Liver (tissue), 9 donors: ENCODE data around the gene ALKBH5. TPM values are rescaled to one million over a fixed set of nuclear protein-coding genes. Genes with fewer than 3 reads are reported as not detected.

ENCODE experiments used
- DNase-seq: peaks from one replicate; pipeline ENCODE4 v3.0.0-alpha.2; 2017; ENCODE audit warnings: low spot score
- H3K27ac ChIP-seq, 2 donors: one replicate each; pipeline ENCODE4 v1.7.0; 2013; ENCODE audit warnings: inconsistent platforms in 2 of 2, low read length in 2 of 2, control low read depth in 1 of 2, low read depth in 1 of 2, mild to moderate bottlenecking in 1 of 2
- H3K27me3 ChIP-seq, 4 donors: one replicate each; pipeline versions ENCODE4 v1.6.1 to v1.7.0; 2013; ENCODE audit warnings: low read length in 3 of 4, inconsistent platforms in 1 of 4, mild to moderate bottlenecking in 1 of 4, moderate library complexity in 1 of 4; ENCODE audit not compliant: control insufficient read depth in 4 of 4, insufficient read depth in 4 of 4
- H3K36me3 ChIP-seq, 4 donors: one replicate each; pipeline versions ENCODE4 v1.6.1 to v1.7.0; 2013; ENCODE audit warnings: low read length in 3 of 4, mild to moderate bottlenecking in 3 of 4, low read depth in 1 of 4, moderate library complexity in 1 of 4; ENCODE audit not compliant: control insufficient read depth in 4 of 4, insufficient read depth in 3 of 4
- H3K4me1 ChIP-seq, 4 donors: one replicate each; pipeline versions ENCODE4 v1.6.1 to v1.7.0; 2013; ENCODE audit warnings: low read length in 3 of 4, mild to moderate bottlenecking in 3 of 4, moderate library complexity in 1 of 4; ENCODE audit not compliant: control insufficient read depth in 4 of 4, insufficient read depth in 4 of 4
- H3K4me3 ChIP-seq, 3 donors: one replicate each; pipeline versions ENCODE4 v1.6.1 to v1.7.0; 2013; ENCODE audit warnings: low read length in 3 of 3, control low read depth in 1 of 3, low read depth in 1 of 3, mild to moderate bottlenecking in 1 of 3
- H3K9ac ChIP-seq, 2 donors: one replicate each; pipeline ENCODE4 v1.7.0; 2013; ENCODE audit warnings: low read length in 2 of 2, mild to moderate bottlenecking in 2 of 2, moderate library complexity in 2 of 2, control low read depth in 1 of 2, low read depth in 1 of 2
- H3K9me3 ChIP-seq, 4 donors: one replicate each; pipeline versions ENCODE4 v1.6.1 to v1.7.0; 2013; ENCODE audit warnings: low read length in 3 of 4; ENCODE audit not compliant: control insufficient read depth in 4 of 4
- ATF3 ChIP-seq: IDR thresholded peaks from 2 replicates; pipeline ENCODE4 v1.6.1; 2016; ENCODE audit warnings: antibody characterized with exemption
- CTCF ChIP-seq: fragments of 150-350 bp; IDR thresholded peaks from 2 replicates; pipeline ENCODE4 v1.5.1; 2017; ENCODE audit warnings: improper control_type of control experiment, low read depth, low read length; ENCODE audit not compliant: missing input control
- EGR1 ChIP-seq, 2 donors: IDR thresholded peaks; 2 replicates each; pipeline ENCODE4 v1.6.1; 2016 to 2018; ENCODE audit warnings: antibody characterized with exemption in 2 of 2, low read depth in 2 of 2
- FOXA1 ChIP-seq: IDR thresholded peaks from 2 replicates; pipeline ENCODE4 v1.6.1; 2016; ENCODE audit warnings: antibody characterized with exemption
- FOXA2 ChIP-seq: IDR thresholded peaks from 2 replicates; pipeline ENCODE4 v1.6.1; 2016; ENCODE audit warnings: antibody characterized with exemption
- GABPA ChIP-seq, 2 donors: IDR thresholded peaks in 1 of 2; conservative IDR thresholded peaks in 1 of 2; 2 replicates each; pipeline ENCODE4 v1.6.1; 2016; ENCODE audit warnings: antibody characterized with exemption in 2 of 2, mild to moderate bottlenecking in 1 of 2, moderate library complexity in 1 of 2
- HNF4A ChIP-seq, 2 donors: conservative IDR thresholded peaks; 2 replicates each; pipeline ENCODE4 v1.6.1; 2016; ENCODE audit warnings: antibody characterized with exemption in 2 of 2, mild to moderate bottlenecking in 2 of 2
- HNF4G ChIP-seq: IDR thresholded peaks from 2 replicates; pipeline ENCODE4 v1.6.1; 2016; ENCODE audit warnings: antibody characterized with exemption
- JUND ChIP-seq, 2 donors: IDR thresholded peaks; 2 replicates each; pipeline ENCODE4 v1.6.1; 2016; ENCODE audit warnings: antibody characterized with exemption in 2 of 2
- MAX ChIP-seq: IDR thresholded peaks from 2 replicates; pipeline ENCODE4 v1.6.1; 2016; ENCODE audit warnings: antibody characterized with exemption
- NR2F2 ChIP-seq: IDR thresholded peaks from 2 replicates; pipeline ENCODE4 v1.6.1; 2016; ENCODE audit warnings: antibody characterized with exemption
- RAD21 ChIP-seq, 2 donors: IDR thresholded peaks; 2 replicates each; pipeline ENCODE4 v1.6.1; 2016; ENCODE audit warnings: antibody characterized with exemption in 2 of 2, mild to moderate bottlenecking in 2 of 2
- REST ChIP-seq: IDR thresholded peaks from 2 replicates; pipeline ENCODE4 v1.6.1; 2016; ENCODE audit warnings: antibody characterized with exemption, mild to moderate bottlenecking
- RXRA ChIP-seq, 2 donors: IDR thresholded peaks; 2 replicates each; pipeline ENCODE4 v1.6.1; 2017 to 2018; ENCODE audit warnings: antibody characterized with exemption in 2 of 2, mild to moderate bottlenecking in 1 of 2
- SP1 ChIP-seq: IDR thresholded peaks from 2 replicates; pipeline ENCODE4 v1.6.1; 2018; ENCODE audit warnings: antibody characterized with exemption, mild to moderate bottlenecking
- TAF1 ChIP-seq: conservative IDR thresholded peaks from 2 replicates; pipeline ENCODE4 v1.6.1; 2016; ENCODE audit warnings: antibody characterized with exemption, mild to moderate bottlenecking
- YY1 ChIP-seq: IDR thresholded peaks from 2 replicates; pipeline ENCODE4 v1.6.1; 2016; ENCODE audit warnings: antibody characterized with exemption, mild to moderate bottlenecking
- ZBTB33 ChIP-seq: IDR thresholded peaks from 2 replicates; pipeline ENCODE4 v1.6.1; 2016; ENCODE audit warnings: antibody characterized with exemption
- WGBS: extraction: QIAGEN DNeasy Blood & Tissue Kit; methylation state at CpG from one replicate; pipeline ENCODE4 v1.1.7; 2013; 5-methylcytosine and 5-hydroxymethylcytosine counted together
- polyA plus RNA-seq, 2 donors: library from polyadenylated mRNA; stranded (reverse) in 1 of 2; unstranded in 1 of 2; fragments of 200-250 nt in 1 of 2; fragments of >200 nt in 1 of 2; fragmentation: Nextera tagmentation in 1 of 2; extraction: Ambion mirVana in 1 of 2; gene quantifications; one replicate each; pipeline versions ENCODE4 v1.2.1 to v1.2.3, GENCODE V29; 2013 to 2015
- total RNA-seq, 2 donors: library from RNA; depleted of rRNA; stranded (reverse); fragments of >200 nt; gene quantifications; one replicate each; pipeline ENCODE4 v1.2.3, GENCODE V29; 2014
- donor health status: healthy.
- donor health status: healthy.
- donor health status: healthy.
- donor health status: healthy.
- donor health status: healthy.

Gene ALKBH5
- total and polyA plus RNA-seq, 4 donors, result 30.5 to 67.8 (median 46.3) TPM

GRCh38 chr17:18191236-18191667 is 7.6 kb downstream of the ALKBH5 start (continued):
- TF ChIP-seq REST (no peak), SP1 (no peak), YY1 (no peak)

- TF ChIP-seq NR2F2 (no peak), CTCF (no peak), JUND (IDR thresholded peaks at IDR 0.05) (no peak), FOXA2 (no peak), TAF1 (no peak), SP1 (no peak), RAD21 (IDR thresholded peaks at IDR 0.05) (no peak), FOXA1 (no peak), HNF4A (conservative IDR thresholded peaks at IDR 0.05) (no peak), MAX (no peak), ZBTB33 (no peak), YY1 (no peak), ATF3 (no peak), HNF4G (no peak), GABPA (IDR thresholded peaks at IDR 0.05 in 1 of 2, conservative IDR thresholded peaks at IDR 0.05 in 1 of 2) (no peak), EGR1 (IDR thresholded peaks at IDR 0.05; ENCODE audit: low read depth in 2 of 2) (no peak), RXRA (IDR thresholded peaks at IDR 0.05) (no peak), REST (no peak)
- H3K36me3 ChIP-seq, result peaks cover 0 to 25% (median 19%) of the 10 kb centered on the region in 4 donors
- 91% methylated on average over 2 of the region's 2 CpGs for WGBS
Measured at GRCh38 chr17:18191967-18192366, 8.3 kb downstream of the ALKBH5 start.

More at GRCh38 chr17:18191967-18192366, 8.3 kb downstream of the ALKBH5 start:
- Histone ChIP-seq H3K27me3 (no peaks in the 10 kb centered on the region), H3K4me1 (peaks cover 30 to 49% (median 42%) of the 10 kb centered on the region in 4 donors), H3K4me3 (no peak overlapping the region), H3K27ac (peak overlapping the region in 1 of 2 donors; percentile 77), H3K9me3 (no peaks in the 10 kb centered on the region), H3K9ac (no peak overlapping the region)
- no peak for DNase-seq
